ENCODE measurements around the gene RXRB. TPM values are rescaled to one million over a fixed set of nuclear protein-coding genes. Genes with fewer than 3 reads are reported as not detected.

Gene RXRB
- total and polyA plus RNA-seq, 2 of the 13 experiments (the other 11 are each of a cell fraction or from before 2014, with no cell fraction given): 26.7 to 55.7 TPM

DNA sequence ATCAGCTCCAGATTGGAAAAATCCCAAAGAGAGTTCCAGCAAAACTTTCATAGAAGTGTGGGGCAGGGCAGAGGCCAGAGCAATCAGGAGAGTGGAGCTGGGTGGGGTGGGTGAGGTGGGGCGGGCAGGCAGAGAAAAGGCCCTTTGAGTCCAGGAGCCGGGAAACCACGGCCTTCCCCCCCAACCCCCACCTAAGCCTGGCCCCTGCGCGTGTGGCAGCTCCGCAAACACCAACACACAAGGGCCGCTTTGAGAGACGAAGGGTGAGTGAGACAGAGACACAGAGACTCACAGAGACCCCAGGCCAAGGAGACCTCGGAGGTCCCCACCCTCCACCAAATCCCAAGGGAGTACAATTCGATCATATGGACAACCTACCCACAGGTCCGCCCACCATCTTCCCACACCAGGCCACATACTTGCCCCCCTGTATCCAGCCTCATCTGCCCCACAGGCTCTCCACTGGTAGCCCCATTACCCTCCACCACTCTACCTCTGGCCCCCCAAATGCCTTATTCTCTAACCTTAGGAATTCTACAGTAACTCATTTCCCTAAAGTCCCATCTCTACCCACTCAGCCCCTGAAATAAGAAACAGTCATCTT, 9.9 kb downstream of the RXRB start (continued):
- TF ChIP-seq ARNT (IDR thresholded peaks at IDR 0.05) (no peak), ZNF274 (CRISPR knock-in tag; IDR thresholded peaks at IDR 0.05) (no peak), SALL1 (CRISPR knock-in tag; IDR thresholded peaks at IDR 0.05) (peak; percentile 37), KLF11 (CRISPR knock-in tag; IDR thresholded peaks at IDR 0.05) (no peak), ZNF124 (CRISPR knock-in tag; IDR thresholded peaks at IDR 0.05) (no peak), ZNF589 (CRISPR knock-in tag; conservative IDR thresholded peaks at IDR 0.05) (no peak), ZNF775 (CRISPR knock-in tag; IDR thresholded peaks at IDR 0.05; ENCODE audit: borderline replicate concordance) (no peak), ZNF746 (CRISPR knock-in tag; IDR thresholded peaks at IDR 0.05) (peak; percentile 83; the same call in 1 of the 2 replicates), ZBTB8A (CRISPR knock-in tag; IDR thresholded peaks at IDR 0.05; ENCODE audit: borderline replicate concordance, low read depth) (no peak), FOXK1 (CRISPR knock-in tag; IDR thresholded peaks at IDR 0.05; ENCODE audit: borderline replicate concordance, low read depth) (no peak), TCF12 (IDR thresholded peaks at IDR 0.05) (no peak), TCF12 (CRISPR knock-in tag; IDR thresholded peaks at IDR 0.05) (no peak), RFX3 (CRISPR knock-in tag; IDR thresholded peaks at IDR 0.05) (no peak), ZFP36L1 (CRISPR knock-in tag; IDR thresholded peaks at IDR 0.05) (no peak), CENPX (CRISPR knock-in tag; IDR thresholded peaks at IDR 0.05) (no peak), ZBTB21 (CRISPR knock-in tag; IDR thresholded peaks at IDR 0.05) (no peak), ZNF441 (CRISPR knock-in tag; IDR thresholded peaks at IDR 0.05; ENCODE audit: borderline replicate concordance) (no peak)
- TF ChIP-seq, protein P1, sequence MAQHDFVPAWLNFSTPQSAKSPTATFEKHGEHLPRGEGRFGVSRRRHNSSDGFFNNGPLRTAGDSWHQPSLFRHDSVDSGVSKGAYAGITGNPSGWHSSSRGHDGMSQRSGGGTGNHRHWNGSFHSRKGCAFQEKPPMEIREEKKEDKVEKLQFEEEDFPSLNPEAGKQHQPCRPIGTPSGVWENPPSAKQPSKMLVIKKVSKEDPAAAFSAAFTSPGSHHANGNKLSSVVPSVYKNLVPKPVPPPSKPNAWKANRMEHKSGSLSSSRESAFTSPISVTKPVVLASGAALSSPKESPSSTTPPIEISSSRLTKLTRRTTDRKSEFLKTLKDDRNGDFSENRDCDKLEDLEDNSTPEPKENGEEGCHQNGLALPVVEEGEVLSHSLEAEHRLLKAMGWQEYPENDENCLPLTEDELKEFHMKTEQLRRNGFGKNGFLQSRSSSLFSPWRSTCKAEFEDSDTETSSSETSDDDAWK (CRISPR knock-in tag; IDR thresholded peaks at IDR 0.05): no peak
- TF ChIP-seq, protein P2, sequence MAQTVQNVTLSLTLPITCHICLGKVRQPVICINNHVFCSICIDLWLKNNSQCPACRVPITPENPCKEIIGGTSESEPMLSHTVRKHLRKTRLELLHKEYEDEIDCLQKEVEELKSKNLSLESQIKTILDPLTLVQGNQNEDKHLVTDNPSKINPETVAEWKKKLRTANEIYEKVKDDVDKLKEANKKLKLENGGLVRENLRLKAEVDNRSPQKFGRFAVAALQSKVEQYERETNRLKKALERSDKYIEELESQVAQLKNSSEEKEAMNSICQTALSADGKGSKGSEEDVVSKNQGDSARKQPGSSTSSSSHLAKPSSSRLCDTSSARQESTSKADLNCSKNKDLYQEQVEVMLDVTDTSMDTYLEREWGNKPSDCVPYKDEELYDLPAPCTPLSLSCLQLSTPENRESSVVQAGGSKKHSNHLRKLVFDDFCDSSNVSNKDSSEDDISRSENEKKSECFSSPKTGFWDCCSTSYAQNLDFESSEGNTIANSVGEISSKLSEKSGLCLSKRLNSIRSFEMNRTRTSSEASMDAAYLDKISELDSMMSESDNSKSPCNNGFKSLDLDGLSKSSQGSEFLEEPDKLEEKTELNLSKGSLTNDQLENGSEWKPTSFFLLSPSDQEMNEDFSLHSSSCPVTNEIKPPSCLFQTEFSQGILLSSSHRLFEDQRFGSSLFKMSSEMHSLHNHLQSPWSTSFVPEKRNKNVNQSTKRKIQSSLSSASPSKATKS (CRISPR knock-in tag; IDR thresholded peaks at IDR 0.05): no peak
- TF ChIP-seq, protein P3, sequence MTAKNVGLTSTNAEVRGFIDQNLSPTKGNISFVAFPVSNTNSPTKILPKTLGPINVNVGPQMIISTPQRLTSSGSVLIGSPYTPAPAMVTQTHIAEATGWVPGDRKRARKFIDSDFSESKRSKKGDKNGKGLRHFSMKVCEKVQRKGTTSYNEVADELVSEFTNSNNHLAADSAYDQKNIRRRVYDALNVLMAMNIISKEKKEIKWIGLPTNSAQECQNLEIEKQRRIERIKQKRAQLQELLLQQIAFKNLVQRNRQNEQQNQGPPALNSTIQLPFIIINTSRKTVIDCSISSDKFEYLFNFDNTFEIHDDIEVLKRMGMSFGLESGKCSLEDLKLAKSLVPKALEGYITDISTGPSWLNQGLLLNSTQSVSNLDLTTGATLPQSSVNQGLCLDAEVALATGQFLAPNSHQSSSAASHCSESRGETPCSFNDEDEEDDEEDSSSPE (CRISPR knock-in tag; IDR thresholded peaks at IDR 0.05): peak; percentile 26; the same call in 1 of the 2 replicates
- TF ChIP-seq, protein P4, sequence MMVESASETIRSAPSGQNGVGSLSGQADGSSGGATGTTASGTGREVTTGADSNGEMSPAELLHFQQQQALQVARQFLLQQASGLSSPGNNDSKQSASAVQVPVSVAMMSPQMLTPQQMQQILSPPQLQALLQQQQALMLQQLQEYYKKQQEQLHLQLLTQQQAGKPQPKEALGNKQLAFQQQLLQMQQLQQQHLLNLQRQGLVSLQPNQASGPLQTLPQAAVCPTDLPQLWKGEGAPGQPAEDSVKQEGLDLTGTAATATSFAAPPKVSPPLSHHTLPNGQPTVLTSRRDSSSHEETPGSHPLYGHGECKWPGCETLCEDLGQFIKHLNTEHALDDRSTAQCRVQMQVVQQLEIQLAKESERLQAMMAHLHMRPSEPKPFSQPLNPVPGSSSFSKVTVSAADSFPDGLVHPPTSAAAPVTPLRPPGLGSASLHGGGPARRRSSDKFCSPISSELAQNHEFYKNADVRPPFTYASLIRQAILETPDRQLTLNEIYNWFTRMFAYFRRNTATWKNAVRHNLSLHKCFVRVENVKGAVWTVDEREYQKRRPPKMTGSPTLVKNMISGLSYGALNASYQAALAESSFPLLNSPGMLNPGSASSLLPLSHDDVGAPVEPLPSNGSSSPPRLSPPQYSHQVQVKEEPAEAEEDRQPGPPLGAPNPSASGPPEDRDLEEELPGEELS (CRISPR knock-in tag; IDR thresholded peaks at IDR 0.05): no peak
- TF ChIP-seq, protein P5, sequence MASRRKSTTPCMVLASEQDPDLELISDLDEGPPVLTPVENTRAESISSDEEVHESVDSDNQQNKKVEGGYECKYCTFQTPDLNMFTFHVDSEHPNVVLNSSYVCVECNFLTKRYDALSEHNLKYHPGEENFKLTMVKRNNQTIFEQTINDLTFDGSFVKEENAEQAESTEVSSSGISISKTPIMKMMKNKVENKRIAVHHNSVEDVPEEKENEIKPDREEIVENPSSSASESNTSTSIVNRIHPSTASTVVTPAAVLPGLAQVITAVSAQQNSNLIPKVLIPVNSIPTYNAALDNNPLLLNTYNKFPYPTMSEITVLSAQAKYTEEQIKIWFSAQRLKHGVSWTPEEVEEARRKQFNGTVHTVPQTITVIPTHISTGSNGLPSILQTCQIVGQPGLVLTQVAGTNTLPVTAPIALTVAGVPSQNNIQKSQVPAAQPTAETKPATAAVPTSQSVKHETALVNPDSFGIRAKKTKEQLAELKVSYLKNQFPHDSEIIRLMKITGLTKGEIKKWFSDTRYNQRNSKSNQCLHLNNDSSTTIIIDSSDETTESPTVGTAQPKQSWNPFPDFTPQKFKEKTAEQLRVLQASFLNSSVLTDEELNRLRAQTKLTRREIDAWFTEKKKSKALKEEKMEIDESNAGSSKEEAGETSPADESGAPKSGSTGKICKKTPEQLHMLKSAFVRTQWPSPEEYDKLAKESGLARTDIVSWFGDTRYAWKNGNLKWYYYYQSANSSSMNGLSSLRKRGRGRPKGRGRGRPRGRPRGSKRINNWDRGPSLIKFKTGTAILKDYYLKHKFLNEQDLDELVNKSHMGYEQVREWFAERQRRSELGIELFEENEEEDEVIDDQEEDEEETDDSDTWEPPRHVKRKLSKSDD (CRISPR knock-in tag; IDR thresholded peaks at IDR 0.05; ENCODE audit: low read depth): no peak
